ENCODE measurements around the gene AGAP5. TPM values are rescaled to one million over a fixed set of nuclear protein-coding genes. Genes with fewer than 3 reads are reported as not detected.

AGAP5 gene
- total and polyA plus RNA-seq, 2 of the 13 experiments (the other 11 are each of a cell fraction or from before 2014, with no cell fraction given) = 5.3 to 7.9 TPM

DNA sequence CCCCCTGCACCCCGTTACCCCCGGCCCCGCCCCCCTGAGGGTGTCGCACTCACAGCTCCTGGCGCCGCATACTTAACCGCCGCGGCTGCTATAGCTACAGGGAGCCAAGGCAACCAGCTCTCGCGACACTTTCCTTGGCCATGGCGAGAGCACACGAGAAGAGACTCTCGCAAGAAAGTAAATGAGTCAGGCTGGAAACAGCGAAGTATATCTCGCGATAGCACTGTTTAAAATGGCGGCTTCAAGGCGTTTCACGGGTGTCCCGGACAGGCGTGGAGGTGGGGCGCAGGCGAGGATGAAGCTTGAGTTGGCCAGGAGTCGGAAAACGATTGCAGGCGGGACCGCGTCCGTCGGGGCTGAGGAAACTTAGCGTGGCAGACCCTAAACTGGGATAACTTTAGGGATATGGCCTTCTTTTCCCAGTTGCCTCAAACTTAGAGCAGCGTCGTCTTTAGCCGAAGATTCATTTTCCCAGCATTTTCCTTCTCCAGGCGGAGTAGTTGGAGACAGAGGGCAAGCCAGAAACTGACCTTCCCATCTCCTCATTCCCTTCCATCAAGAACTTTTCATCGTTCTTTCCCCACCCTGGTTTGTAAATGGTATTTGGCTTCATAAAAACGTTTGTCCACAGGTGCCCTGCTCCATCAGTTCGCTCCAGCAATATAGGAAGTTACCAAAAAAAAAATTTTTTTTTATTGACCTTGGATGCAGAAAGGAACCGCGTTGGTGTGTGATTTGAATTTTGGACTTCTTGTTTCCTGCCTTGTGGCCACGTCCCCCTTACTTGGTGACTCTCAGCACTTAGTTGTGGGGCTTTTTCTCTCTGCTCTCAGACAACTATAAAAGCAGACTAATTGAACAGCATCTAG, 71.8 kb downstream of the AGAP5 start (continued):
- TF ChIP-seq, protein P1, sequence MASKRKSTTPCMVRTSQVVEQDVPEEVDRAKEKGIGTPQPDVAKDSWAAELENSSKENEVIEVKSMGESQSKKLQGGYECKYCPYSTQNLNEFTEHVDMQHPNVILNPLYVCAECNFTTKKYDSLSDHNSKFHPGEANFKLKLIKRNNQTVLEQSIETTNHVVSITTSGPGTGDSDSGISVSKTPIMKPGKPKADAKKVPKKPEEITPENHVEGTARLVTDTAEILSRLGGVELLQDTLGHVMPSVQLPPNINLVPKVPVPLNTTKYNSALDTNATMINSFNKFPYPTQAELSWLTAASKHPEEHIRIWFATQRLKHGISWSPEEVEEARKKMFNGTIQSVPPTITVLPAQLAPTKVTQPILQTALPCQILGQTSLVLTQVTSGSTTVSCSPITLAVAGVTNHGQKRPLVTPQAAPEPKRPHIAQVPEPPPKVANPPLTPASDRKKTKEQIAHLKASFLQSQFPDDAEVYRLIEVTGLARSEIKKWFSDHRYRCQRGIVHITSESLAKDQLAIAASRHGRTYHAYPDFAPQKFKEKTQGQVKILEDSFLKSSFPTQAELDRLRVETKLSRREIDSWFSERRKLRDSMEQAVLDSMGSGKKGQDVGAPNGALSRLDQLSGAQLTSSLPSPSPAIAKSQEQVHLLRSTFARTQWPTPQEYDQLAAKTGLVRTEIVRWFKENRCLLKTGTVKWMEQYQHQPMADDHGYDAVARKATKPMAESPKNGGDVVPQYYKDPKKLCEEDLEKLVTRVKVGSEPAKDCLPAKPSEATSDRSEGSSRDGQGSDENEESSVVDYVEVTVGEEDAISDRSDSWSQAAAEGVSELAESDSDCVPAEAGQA (IDR thresholded peaks at IDR 0.05; ENCODE audit: low read depth) = peak; percentile 91
- TF ChIP-seq, protein P1 (CRISPR knock-in tag; IDR thresholded peaks at IDR 0.05; ENCODE audit: borderline replicate concordance) = no peak
- TF ChIP-seq ZNF234 (CRISPR knock-in tag; conservative IDR thresholded peaks at IDR 0.05) = no peak
- TF ChIP-seq, protein P2, sequence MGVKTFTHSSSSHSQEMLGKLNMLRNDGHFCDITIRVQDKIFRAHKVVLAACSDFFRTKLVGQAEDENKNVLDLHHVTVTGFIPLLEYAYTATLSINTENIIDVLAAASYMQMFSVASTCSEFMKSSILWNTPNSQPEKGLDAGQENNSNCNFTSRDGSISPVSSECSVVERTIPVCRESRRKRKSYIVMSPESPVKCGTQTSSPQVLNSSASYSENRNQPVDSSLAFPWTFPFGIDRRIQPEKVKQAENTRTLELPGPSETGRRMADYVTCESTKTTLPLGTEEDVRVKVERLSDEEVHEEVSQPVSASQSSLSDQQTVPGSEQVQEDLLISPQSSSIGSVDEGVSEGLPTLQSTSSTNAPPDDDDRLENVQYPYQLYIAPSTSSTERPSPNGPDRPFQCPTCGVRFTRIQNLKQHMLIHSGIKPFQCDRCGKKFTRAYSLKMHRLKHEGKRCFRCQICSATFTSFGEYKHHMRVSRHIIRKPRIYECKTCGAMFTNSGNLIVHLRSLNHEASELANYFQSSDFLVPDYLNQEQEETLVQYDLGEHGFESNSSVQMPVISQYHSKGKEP (CRISPR knock-in tag; IDR thresholded peaks at IDR 0.05) = no peak
- no peak for TF ChIP-seq SSRP1 (CRISPR knock-in tag; IDR thresholded peaks at IDR 0.05)
- TF ChIP-seq, protein P3, sequence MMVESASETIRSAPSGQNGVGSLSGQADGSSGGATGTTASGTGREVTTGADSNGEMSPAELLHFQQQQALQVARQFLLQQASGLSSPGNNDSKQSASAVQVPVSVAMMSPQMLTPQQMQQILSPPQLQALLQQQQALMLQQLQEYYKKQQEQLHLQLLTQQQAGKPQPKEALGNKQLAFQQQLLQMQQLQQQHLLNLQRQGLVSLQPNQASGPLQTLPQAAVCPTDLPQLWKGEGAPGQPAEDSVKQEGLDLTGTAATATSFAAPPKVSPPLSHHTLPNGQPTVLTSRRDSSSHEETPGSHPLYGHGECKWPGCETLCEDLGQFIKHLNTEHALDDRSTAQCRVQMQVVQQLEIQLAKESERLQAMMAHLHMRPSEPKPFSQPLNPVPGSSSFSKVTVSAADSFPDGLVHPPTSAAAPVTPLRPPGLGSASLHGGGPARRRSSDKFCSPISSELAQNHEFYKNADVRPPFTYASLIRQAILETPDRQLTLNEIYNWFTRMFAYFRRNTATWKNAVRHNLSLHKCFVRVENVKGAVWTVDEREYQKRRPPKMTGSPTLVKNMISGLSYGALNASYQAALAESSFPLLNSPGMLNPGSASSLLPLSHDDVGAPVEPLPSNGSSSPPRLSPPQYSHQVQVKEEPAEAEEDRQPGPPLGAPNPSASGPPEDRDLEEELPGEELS (CRISPR knock-in tag; IDR thresholded peaks at IDR 0.05) = peak; percentile 10; the same call in 1 of the 2 replicates
- no peak for TF ChIP-seq ZNF7 (CRISPR knock-in tag; IDR thresholded peaks at IDR 0.05)
- no peak for TF ChIP-seq NBN (conservative IDR thresholded peaks at IDR 0.05)
- peak; percentile 89 for TF ChIP-seq RFX3 (CRISPR knock-in tag; IDR thresholded peaks at IDR 0.05)
- no peak for TF ChIP-seq NCOA5 (CRISPR knock-in tag; IDR thresholded peaks at IDR 0.05)
- no peak for TF ChIP-seq ZFAT (CRISPR knock-in tag; conservative IDR thresholded peaks at IDR 0.05)
- TF ChIP-seq CREB1 (IDR thresholded peaks at IDR 0.05) = no peak
- no peak for TF ChIP-seq CREB1 (CRISPR knock-in tag; IDR thresholded peaks at IDR 0.05)
- no peak for TF ChIP-seq MBD4 (IDR thresholded peaks at IDR 0.05; ENCODE audit: borderline replicate concordance, low read length)
- TF ChIP-seq CBFB (CRISPR knock-in tag; IDR thresholded peaks at IDR 0.05) = no peak
- no peak for TF ChIP-seq KDM6A (CRISPR knock-in tag; IDR thresholded peaks at IDR 0.05; ENCODE audit: low read depth)
- TF ChIP-seq ATM (IDR thresholded peaks at IDR 0.05; ENCODE audit: borderline replicate concordance) = no peak
- TF ChIP-seq ZKSCAN5 (CRISPR knock-in tag; IDR thresholded peaks at IDR 0.05) = no peak
- TF ChIP-seq ATF7-NPFF (CRISPR knock-in tag; IDR thresholded peaks at IDR 0.05; ENCODE audit: low read depth) = no peak
- no peak for TF ChIP-seq ATAD3A (CRISPR knock-in tag; IDR thresholded peaks at IDR 0.05)
- 0 out of 2 replicates have a peak, but pooled peaks have one; percentile 55 for TF ChIP-seq ZNF556 (CRISPR knock-in tag; IDR thresholded peaks at IDR 0.05; ENCODE audit: borderline replicate concordance)
- peak; percentile 95 for TF ChIP-seq HOXA3 (CRISPR knock-in tag; IDR thresholded peaks at IDR 0.05)
- TF ChIP-seq ZFY (CRISPR knock-in tag; IDR thresholded peaks at IDR 0.05) = peak; percentile 76
- no peak for TF ChIP-seq ZNF780A (CRISPR knock-in tag; IDR thresholded peaks at IDR 0.05)

Data from HepG2 (cell line).